HL-60 (cell line): Measurements from ENCODE around the gene HIP1R.

ENCODE experiments used
- DNase-seq, 2 experiments: peaks; one replicate each; pipeline ENCODE4 v3.0.0-alpha.2; 2010 to 2020; ENCODE audit warnings: low read depth in 1 of 2, low spot score in 1 of 2
- H3K27ac ChIP-seq: fragments of 250-450 bp; sonication (Bioruptor Pico); replicated peaks from 2 replicates; pipeline ENCODE4 v1.5.1; 2020; ENCODE audit warnings: mild to moderate bottlenecking, moderate library complexity
- H3K27me3 ChIP-seq: fragments of 250-450 bp; sonication (Bioruptor Pico); 2 replicates; pipeline ENCODE4 v1.5.1; 2021; ENCODE audit warnings: mild to moderate bottlenecking, moderate library complexity; ENCODE audit not compliant: insufficient read depth, poor library complexity, severe bottlenecking
- H3K4me3 ChIP-seq: replicated peaks from 2 replicates; pipeline ENCODE4 v1.5.1; 2011; ENCODE audit warnings: mild to moderate bottlenecking, control low read depth, low read length; ENCODE audit not compliant: insufficient read depth
- GABPA ChIP-seq: IDR thresholded peaks from 2 replicates; pipeline ENCODE4 v1.6.1; 2012; ENCODE audit warnings: low read depth
- POLR2AphosphoS5 ChIP-seq: IDR thresholded peaks from 2 replicates; pipeline ENCODE4 v1.6.1; 2012; ENCODE audit warnings: low read depth
- SPI1 ChIP-seq: IDR thresholded peaks from 2 replicates; pipeline ENCODE4 v1.6.1; 2012; ENCODE audit warnings: low read depth, mild to moderate bottlenecking, borderline replicate concordance
- TF ChIP-seq, protein P1 (sequence below): IDR thresholded peaks from one replicate; pipeline ENCODE4 v1.5.1; 2011; ENCODE audit warnings: low read length, control low read depth, inconsistent platforms; ENCODE audit not compliant: insufficient read depth
- TF ChIP-seq, protein P2 (sequence below): IDR thresholded peaks from 2 replicates; pipeline ENCODE4 v1.6.1; 2012; ENCODE audit warnings: low read depth; ENCODE audit not compliant: insufficient replicate concordance

The HIP1R gene

DNA sequence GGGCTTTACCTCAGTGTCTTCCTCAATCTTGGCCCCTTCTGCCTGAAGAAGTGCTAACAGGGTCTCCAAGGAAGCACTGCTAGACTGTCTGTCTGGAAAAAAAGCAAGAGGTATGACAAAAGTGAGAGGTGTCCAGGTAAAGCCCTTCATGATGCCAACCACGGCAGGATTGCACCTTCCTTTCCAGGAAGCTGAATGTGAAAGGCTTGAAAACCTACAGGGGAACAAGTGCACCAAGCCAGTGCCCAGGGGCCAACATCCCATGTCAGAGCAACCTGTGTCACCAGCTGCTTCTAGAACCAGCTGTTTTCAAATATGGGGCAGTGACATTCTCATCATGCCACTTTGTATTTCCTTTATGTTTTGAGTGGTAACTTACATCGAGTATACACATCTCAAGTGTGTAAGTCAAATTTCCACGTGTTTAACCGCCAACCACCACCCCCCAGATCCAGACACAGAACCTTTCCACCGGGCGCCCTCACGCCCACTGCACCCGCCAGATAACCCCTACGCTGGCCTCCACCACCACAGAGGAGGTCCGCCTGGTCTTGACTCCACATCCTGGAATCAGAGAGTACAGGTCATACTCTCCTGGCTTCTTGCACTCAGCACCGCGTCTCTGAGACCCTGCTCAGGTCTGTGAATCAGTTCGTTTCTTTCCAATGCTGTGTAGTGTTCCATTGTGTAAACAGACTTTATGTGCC lies 33.4 kb downstream of the HIP1R start:
- H3K4me3 ChIP-seq = no peak overlapping the region
- no peaks in the 10 kb centered on the region for H3K27me3 ChIP-seq
- no peak overlapping the region for H3K27ac ChIP-seq
- no peak for DNase-seq
- TF ChIP-seq, protein P1, sequence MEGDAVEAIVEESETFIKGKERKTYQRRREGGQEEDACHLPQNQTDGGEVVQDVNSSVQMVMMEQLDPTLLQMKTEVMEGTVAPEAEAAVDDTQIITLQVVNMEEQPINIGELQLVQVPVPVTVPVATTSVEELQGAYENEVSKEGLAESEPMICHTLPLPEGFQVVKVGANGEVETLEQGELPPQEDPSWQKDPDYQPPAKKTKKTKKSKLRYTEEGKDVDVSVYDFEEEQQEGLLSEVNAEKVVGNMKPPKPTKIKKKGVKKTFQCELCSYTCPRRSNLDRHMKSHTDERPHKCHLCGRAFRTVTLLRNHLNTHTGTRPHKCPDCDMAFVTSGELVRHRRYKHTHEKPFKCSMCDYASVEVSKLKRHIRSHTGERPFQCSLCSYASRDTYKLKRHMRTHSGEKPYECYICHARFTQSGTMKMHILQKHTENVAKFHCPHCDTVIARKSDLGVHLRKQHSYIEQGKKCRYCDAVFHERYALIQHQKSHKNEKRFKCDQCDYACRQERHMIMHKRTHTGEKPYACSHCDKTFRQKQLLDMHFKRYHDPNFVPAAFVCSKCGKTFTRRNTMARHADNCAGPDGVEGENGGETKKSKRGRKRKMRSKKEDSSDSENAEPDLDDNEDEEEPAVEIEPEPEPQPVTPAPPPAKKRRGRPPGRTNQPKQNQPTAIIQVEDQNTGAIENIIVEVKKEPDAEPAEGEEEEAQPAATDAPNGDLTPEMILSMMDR = no peak
- no peak for TF ChIP-seq SPI1
- TF ChIP-seq GABPA = no peak
- TF ChIP-seq POLR2AphosphoS5 = no peak
- TF ChIP-seq, protein P2, sequence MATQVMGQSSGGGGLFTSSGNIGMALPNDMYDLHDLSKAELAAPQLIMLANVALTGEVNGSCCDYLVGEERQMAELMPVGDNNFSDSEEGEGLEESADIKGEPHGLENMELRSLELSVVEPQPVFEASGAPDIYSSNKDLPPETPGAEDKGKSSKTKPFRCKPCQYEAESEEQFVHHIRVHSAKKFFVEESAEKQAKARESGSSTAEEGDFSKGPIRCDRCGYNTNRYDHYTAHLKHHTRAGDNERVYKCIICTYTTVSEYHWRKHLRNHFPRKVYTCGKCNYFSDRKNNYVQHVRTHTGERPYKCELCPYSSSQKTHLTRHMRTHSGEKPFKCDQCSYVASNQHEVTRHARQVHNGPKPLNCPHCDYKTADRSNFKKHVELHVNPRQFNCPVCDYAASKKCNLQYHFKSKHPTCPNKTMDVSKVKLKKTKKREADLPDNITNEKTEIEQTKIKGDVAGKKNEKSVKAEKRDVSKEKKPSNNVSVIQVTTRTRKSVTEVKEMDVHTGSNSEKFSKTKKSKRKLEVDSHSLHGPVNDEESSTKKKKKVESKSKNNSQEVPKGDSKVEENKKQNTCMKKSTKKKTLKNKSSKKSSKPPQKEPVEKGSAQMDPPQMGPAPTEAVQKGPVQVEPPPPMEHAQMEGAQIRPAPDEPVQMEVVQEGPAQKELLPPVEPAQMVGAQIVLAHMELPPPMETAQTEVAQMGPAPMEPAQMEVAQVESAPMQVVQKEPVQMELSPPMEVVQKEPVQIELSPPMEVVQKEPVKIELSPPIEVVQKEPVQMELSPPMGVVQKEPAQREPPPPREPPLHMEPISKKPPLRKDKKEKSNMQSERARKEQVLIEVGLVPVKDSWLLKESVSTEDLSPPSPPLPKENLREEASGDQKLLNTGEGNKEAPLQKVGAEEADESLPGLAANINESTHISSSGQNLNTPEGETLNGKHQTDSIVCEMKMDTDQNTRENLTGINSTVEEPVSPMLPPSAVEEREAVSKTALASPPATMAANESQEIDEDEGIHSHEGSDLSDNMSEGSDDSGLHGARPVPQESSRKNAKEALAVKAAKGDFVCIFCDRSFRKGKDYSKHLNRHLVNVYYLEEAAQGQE = no peak

DNA sequence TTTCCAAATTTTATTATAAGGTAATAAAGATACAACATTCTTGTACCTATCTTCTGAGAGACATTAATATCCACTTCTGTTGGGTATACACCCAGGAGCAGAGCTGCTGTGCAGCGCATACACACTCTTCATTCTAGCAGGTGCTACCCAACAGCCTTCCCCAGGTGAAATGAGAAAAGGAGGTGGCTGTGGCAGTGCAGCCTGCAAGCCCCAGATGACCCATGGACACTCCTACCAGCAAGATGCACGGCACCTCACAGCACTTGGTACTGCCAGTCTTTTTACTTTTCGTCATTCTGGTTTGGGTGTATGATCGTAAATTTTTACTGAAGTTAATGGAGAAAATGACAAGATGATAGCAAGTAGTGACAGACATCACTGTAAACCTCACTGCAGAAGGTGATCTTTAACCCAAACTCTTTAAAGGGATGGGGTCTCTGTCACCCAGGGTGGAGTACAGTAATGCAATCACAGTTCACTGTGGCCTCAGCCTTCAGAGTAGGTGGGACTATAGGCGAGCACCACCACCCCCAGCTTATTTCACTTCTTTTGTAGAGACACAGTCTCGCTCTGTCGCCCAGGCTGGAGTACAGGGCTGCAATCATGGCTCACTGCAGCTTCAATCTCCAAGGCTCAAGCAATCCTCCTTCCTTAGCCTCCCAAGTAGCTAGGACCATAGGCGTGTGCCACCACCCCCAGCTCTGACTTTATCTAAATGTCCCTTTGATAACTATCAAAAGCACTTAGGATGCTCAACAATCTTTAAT lies 34.1 kb downstream of the HIP1R start:
- no peak overlapping the region for H3K4me3 ChIP-seq
- no peak for TF ChIP-seq GABPA
- TF ChIP-seq SPI1 = no peak
- TF ChIP-seq, protein P2 = no peak
- TF ChIP-seq, protein P1 = no peak
- TF ChIP-seq POLR2AphosphoS5 = no peak
- no peak overlapping the region for H3K27ac ChIP-seq
- H3K27me3 ChIP-seq = no peaks in the 10 kb centered on the region
- DNase-seq = no peak

DNA sequence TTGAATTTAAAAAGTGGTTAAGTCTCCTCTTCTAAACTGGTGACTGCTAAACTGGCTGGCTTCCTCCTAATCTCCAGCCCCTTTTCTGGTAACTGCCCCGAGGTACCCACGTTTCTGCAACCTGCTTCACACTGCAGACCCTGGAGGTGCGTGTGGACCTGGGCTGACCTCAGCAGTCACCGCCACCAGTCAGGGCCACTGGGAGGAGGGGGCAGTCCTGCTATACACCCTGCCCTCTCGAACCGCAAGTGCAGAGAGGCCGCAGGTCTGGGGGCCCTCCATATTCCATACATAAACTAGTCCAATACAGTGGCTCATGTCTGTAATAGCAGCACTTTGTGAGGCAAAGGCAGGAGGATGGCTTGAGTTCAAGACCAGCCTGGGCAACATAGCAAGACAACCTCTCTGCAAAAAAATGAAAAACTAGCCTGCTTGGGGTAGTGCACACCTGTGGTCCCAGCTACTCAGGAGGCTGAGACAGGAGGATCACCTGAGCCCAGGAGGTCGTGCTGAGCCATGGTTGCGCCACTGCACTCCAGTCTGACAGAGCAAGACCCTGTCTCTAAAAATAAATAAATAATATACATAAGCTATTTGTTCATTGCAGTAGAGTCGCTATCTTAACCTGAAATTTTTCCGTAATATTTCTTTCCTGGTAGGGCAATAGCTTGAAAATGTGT lies 35.0 kb downstream of the HIP1R start:
- no peak for TF ChIP-seq SPI1
- TF ChIP-seq, protein P1 = no peak
- TF ChIP-seq POLR2AphosphoS5 = no peak
- no peak for TF ChIP-seq GABPA
- TF ChIP-seq, protein P2 = no peak
- no peaks in the 10 kb centered on the region for H3K27me3 ChIP-seq
- H3K27ac ChIP-seq = no peak overlapping the region
- DNase-seq = no peak
- no peak overlapping the region for H3K4me3 ChIP-seq
